ENCODE measurements around the gene DHRS4.
"Not testable (repeated sequence)": the region's sequence is repeated elsewhere in the genome, so short reads cannot be mapped to it uniquely, and the experiment has no call there.

- TF ChIP-seq CTCF (IDR thresholded peaks at IDR 0.05; ENCODE audit: low read depth, low read length); EZH2phosphoT487 (IDR thresholded peaks at IDR 0.05; ENCODE audit: low read depth): not testable (repeated sequence)
Measured at GRCh38 chr14:23954965-23955364, 1.4 kb downstream of the DHRS4 start.
